Mucosa of descending colon (tissue), 3 donors: Measurements from ENCODE around the gene NHSL2. TPM values are rescaled to one million over a fixed set of nuclear protein-coding genes. Genes with fewer than 3 reads are reported as not detected.
A peak's percentile ranks its signal among the peaks of the same experiment; 100 is the strongest.

Experiments used
- ATAC-seq: fragments of 200-7000 bp; cut with Tn5 transposase; one replicate; pipeline ENCODE4 v1.9.1; 2020; ENCODE audit warnings: mild to moderate bottlenecking, moderate library complexity
- DNase-seq, 3 donors: peaks; one replicate each; pipeline ENCODE4 v3.0.0-alpha.2; 2020
- H3K36me3 ChIP-seq: fragments of 200-600 bp; one replicate; pipeline ENCODE4 v1.8.0; 2021; ENCODE audit warnings: low read depth, mild to moderate bottlenecking
- H3K4me1 ChIP-seq: fragments of 200-600 bp; one replicate; pipeline ENCODE4 v1.8.0; 2021; ENCODE audit warnings: low read depth, mild to moderate bottlenecking
- H3K4me3 ChIP-seq: fragments of 200-600 bp; one replicate; pipeline ENCODE4 v1.8.0; 2021; ENCODE audit warnings: mild to moderate bottlenecking
- H3K9me3 ChIP-seq: fragments of 200-600 bp; one replicate; pipeline ENCODE4 v1.8.0; 2021; ENCODE audit warnings: mild to moderate bottlenecking
- intact Hi-C, 2 donors: fragments of 100-400 bp; cut with DNase I in 1 of 2; cut with micrococcal nuclease in 1 of 2; formaldehyde crosslinking; loops; one replicate each; pipeline versions ENCODE4 v1.11.0 to v1.11.1; 2022; cut with DNase I, micrococcal nuclease
- total RNA-seq, 3 donors: library from RNA; stranded (reverse); fragmentation: NEBNext Ultra II Directional in 2 of 3; extraction: Animal tissue kit (Norgen Biotek cat#: 25700) in 2 of 3; gene quantifications; one replicate each; pipeline versions ENCODE4 v1.2.1 to v1.2.4, GENCODE V29; 2021 to 2023
- TF ChIP-seq, protein P1 (sequence below): fragments of 200-600 bp; IDR thresholded peaks from one replicate; pipeline ENCODE4 v1.8.0; 2022; ENCODE audit warnings: antibody characterized with exemption, mild to moderate bottlenecking
- donor health status: DM: no; HTN: no; CAD: no; lungs with moderate emphysema.
- donor health status: DM: no; HTN: no; CAD: no.
- donor health status: DM: no; HTN: yes; CAD: no.

NHSL2 gene
- total RNA-seq, 3 donors from 2014 or later = 1.2 to 11.8 (median 4.8) TPM

DNA sequence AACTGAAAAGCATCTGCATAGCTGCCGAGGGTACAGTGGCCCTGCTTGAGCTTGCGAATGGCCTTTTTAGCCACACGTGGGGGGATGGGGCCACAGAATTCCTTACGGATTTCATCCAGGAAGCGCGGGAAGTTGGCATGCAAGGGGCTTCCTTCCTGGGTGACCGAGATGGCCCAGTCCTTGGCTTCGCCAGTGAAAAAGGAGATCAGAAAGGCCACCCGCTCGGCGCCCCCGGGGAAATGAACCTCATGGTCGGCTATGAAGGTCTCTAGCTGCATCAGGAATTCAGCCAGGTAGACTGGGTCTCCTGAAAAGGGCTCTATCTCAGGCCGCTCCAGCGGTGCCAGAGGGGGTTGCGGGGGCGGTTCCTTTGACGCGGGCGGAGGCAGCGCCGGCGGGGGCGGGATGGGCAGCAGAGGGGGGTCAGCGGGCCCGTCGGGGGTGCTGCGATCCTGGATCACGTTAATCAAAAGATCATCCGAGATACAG, 220.2 kb downstream of the NHSL2 start:
- H3K4me3 ChIP-seq = no peak overlapping the region
- no peaks in the 10 kb centered on the region for H3K4me1 ChIP-seq
- no peak for ATAC-seq
- H3K36me3 ChIP-seq = no peaks in the 10 kb centered on the region
- no peaks in the 10 kb centered on the region for H3K9me3 ChIP-seq
- DNase-seq = no peak
- intact Hi-C loops = no loop called here
- TF ChIP-seq, protein P1, sequence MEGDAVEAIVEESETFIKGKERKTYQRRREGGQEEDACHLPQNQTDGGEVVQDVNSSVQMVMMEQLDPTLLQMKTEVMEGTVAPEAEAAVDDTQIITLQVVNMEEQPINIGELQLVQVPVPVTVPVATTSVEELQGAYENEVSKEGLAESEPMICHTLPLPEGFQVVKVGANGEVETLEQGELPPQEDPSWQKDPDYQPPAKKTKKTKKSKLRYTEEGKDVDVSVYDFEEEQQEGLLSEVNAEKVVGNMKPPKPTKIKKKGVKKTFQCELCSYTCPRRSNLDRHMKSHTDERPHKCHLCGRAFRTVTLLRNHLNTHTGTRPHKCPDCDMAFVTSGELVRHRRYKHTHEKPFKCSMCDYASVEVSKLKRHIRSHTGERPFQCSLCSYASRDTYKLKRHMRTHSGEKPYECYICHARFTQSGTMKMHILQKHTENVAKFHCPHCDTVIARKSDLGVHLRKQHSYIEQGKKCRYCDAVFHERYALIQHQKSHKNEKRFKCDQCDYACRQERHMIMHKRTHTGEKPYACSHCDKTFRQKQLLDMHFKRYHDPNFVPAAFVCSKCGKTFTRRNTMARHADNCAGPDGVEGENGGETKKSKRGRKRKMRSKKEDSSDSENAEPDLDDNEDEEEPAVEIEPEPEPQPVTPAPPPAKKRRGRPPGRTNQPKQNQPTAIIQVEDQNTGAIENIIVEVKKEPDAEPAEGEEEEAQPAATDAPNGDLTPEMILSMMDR = no peak

DNA sequence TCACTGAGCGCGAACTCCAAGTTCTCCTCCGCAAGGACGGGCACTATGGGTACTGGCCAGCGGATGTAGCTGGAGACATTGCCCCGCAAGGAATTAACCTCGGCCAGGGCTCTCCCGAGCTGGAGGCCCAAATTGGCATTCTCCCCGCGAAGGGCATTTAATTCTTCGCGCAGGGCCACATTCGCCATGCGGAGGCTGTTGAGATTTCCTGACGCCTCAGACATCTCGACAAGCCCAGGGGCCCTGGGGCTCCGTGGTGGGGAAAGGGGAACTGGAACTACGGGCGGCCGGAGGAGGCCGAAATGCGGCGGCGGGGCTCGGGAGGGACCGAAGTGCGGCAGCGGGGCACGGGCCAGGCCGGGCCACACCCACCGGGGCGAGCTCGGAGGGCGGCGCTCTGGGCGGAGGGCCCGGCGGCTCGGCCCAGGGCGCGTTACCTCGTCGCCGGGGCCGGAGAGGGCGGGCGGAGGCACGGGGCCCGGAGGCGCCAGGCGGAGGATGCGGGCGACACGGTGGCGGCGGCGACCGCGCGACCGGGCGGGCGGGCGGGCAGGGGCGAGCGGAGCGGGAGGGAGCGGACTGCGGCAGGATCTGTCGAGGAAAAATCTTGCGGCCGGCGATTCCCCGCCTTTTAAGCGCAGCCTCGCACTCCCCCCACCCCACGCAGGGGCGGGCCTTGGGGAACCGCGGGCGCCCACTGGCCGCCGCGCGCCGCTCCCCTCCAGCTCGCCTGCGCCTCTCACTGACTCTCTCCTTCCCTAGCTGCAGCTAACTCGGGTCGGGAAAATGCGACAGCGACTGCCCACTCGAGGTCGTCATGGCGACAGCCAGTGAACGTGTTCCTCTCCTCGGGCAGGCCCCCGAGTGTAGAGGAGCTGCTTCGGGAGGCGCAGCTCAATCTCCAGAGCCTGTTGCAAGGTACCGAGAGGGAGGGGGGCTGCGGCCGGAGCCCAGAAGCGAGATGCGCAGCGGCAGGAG, 221.0 kb downstream of the NHSL2 start, which contains the start of gene RTL5:
Gene RTL5 (minus strand): TSS at position 599 of the 978 bp plus-strand sequence.
- peak; percentile 57 to 77 (median 68) for DNase-seq
- TF ChIP-seq, protein P1 = no peak
- intact Hi-C loops = no loop called here
- no peaks in the 10 kb centered on the region for H3K4me1 ChIP-seq
- H3K36me3 ChIP-seq = no peaks in the 10 kb centered on the region
- H3K4me3 ChIP-seq = no peak within 1 kb of the TSS
- H3K9me3 ChIP-seq = no peaks in the 10 kb centered on the region
- ATAC-seq = peak; percentile 78

DNA sequence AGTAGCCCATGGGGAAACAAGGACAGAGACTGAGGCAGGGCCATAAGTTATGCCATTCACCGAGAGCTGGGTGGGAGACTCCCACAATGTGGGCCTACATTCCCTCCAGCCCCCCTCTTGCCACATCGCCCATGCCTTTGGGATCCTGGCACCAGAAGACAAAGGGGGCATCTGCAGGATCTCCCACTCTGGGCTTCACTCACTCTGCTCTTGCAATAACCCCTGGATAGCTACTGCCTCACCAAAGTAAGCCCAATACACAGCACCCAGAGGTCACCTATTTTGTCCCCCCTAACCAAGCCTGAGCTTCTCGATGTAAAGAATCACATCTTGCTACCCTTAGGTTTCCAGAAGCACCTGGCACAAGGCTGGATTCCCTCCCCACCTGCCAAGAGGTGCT, 221.8 kb downstream of the NHSL2 start:
- DNase-seq (no peak), ATAC-seq (no peak)
- Histone ChIP-seq H3K9me3 (no peaks in the 10 kb centered on the region), H3K4me3 (no peak overlapping the region), H3K36me3 (no peaks in the 10 kb centered on the region), H3K4me1 (no peaks in the 10 kb centered on the region)
- TF ChIP-seq, protein P1 = no peak
- intact Hi-C loops = no loop called here

DNA sequence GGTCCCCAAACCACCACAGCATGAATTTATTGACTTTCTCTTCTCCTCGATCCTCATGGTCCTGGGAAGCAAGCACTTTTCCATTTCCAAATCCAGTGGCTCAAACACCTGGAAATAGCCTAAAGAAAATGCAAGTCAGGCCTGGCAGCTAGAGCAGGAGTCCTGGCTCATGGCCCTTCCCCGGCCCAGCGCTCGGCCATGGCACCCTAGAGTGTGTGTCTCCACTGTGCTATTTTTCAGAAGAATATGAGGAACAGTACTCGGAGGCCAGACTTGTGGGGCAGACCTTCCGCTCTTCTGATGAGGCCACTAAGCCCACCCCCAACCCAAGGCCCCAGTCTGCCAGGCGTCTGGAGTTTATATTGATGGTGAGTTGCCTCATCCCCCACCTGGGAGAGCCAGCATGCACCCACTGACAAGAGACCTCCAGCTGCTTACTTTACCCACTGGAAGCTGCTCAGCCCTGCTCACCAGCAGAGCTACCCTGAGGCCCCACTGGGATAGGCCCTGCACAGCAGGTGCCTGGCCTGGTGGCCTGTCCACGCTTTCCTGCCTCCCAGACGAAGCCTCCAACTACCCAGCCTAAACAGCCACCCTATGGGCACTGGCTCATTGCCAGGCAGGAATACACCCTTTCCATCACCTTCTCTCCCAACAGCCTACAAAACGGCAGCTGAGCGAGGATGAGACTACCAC, 223.4 kb downstream of the NHSL2 start:
- Histone ChIP-seq H3K4me1 (no peaks in the 10 kb centered on the region), H3K9me3 (no peaks in the 10 kb centered on the region), H3K36me3 (no peaks in the 10 kb centered on the region), H3K4me3 (no peak overlapping the region)
- ATAC-seq (no peak), DNase-seq (no peak)
- TF ChIP-seq, protein P1 = no peak
- intact Hi-C loops = no loop called here

DNA sequence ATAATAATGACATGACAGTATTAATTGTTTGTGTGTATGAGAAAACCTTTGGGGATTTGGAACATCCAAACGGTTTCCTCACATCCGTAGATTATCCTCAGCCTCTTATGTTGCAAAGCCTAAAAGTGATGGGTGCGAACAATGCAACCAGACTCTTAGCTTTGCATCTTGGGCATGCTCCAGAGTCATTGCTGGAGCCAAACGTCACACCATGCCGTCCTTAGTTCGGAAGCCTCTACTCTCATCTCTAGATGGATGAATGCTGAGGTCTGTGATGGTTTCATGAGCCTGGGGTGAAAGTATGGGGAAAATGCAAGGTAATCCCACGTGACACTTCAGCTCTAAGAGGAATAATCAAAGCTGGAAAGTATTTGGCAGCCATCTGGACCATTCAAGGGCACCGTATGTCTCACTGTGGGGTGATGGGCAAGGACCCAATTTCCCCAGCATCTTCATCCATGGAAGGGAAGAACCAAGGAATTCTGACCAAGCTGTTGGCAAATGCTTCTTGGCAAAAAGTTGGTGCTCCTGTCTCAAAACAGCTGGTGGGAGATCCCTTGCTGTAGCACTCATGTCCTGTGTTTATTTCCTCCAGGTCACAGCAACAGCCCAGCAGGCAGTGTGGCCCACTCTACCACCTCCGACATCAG, 227.3 kb downstream of the NHSL2 start:
- TF ChIP-seq, protein P1 = no peak
- H3K4me1 ChIP-seq = no peaks in the 10 kb centered on the region
- no peaks in the 10 kb centered on the region for H3K9me3 ChIP-seq
- DNase-seq (no peak), ATAC-seq (no peak)
- no peaks in the 10 kb centered on the region for H3K36me3 ChIP-seq
- intact Hi-C loops = no loop called here
- no peak overlapping the region for H3K4me3 ChIP-seq
